GM12878 (cell line): ENCODE data around the gene PRKCQ. TPM values are rescaled to one million over a fixed set of nuclear protein-coding genes. Genes with fewer than 3 reads are reported as not detected.

Experiments
- ASH2L ChIP-seq: fragments of 300-600, 200-600 bp; sonication (generic); IDR thresholded peaks from 2 replicates; pipeline ENCODE4 v1.6.1; 2017; ENCODE audit warnings: low read depth, mild to moderate bottlenecking, borderline replicate concordance
- BACH1 ChIP-seq: fragments of 450-650 bp; IDR thresholded peaks from 2 replicates; pipeline ENCODE4 v1.6.1; 2017; ENCODE audit warnings: mild to moderate bottlenecking, borderline replicate concordance
- CBX5 ChIP-seq: sonication (generic); IDR thresholded peaks from 2 replicates; pipeline ENCODE4 v1.6.1; 2016; ENCODE audit warnings: low read depth, moderate library complexity, mild to moderate bottlenecking, inconsistent platforms
- CEBPB ChIP-seq, 2 experiments: fragments of 150-350 bp in 1 of 2; IDR thresholded peaks; 2 replicates each; pipeline ENCODE4 v1.6.1; 2012 to 2014; ENCODE audit warnings: low read depth in 2 of 2, low read length in 2 of 2, borderline replicate concordance in 1 of 2, inconsistent platforms in 1 of 2
- CHD4 ChIP-seq: fragments of 200-600 bp; sonication (generic); IDR thresholded peaks from 2 replicates; pipeline ENCODE4 v1.6.1; 2016; ENCODE audit warnings: mild to moderate bottlenecking
- EGR1 ChIP-seq, 2 experiments: IDR thresholded peaks; 1 replicate in 1 of 2; 2 replicates in 1 of 2; pipeline ENCODE4 v1.6.1; 2011 to 2012; ENCODE audit warnings: low read depth in 2 of 2, low read length in 2 of 2, borderline replicate concordance in 1 of 2, mild to moderate bottlenecking in 1 of 2, moderate library complexity in 1 of 2
- ESRRA ChIP-seq: IDR thresholded peaks from 2 replicates; pipeline ENCODE4 v1.6.1; 2012; ENCODE audit warnings: mild to moderate bottlenecking, low read length, improper control_type of control experiment
- HCFC1 ChIP-seq: fragments of 150-350 bp; IDR thresholded peaks from 2 replicates; pipeline ENCODE4 v1.6.1; 2014; ENCODE audit warnings: low read length
- HDGF ChIP-seq: fragments of 450-650 bp; IDR thresholded peaks from 2 replicates; pipeline ENCODE4 v1.6.1; 2016; ENCODE audit warnings: antibody characterized with exemption
- IKZF2 ChIP-seq, 2 experiments: fragments of 450-650 bp; IDR thresholded peaks; 2 replicates each; pipeline ENCODE4 v1.6.1; 2017; ENCODE audit warnings: mild to moderate bottlenecking in 2 of 2, moderate library complexity in 2 of 2
- IRF4 ChIP-seq: IDR thresholded peaks from 2 replicates; pipeline ENCODE4 v1.6.1; 2011; ENCODE audit warnings: low read depth, low read length
- JUNB ChIP-seq: IDR thresholded peaks from 2 replicates; pipeline ENCODE4 v1.6.1; 2016; ENCODE audit warnings: antibody characterized with exemption, mild to moderate bottlenecking
- MTA2 ChIP-seq: fragments of 450-650 bp; IDR thresholded peaks from 2 replicates; pipeline ENCODE4 v1.6.1; 2016; ENCODE audit warnings: low read depth, mild to moderate bottlenecking, moderate library complexity
- NFIC ChIP-seq: IDR thresholded peaks from 2 replicates; pipeline ENCODE4 v1.6.1; 2012; ENCODE audit warnings: low read depth, mild to moderate bottlenecking, inconsistent platforms, low read length, moderate library complexity
- NRF1 ChIP-seq: conservative IDR thresholded peaks from 2 replicates; pipeline ENCODE4 v1.6.1; 2011; ENCODE audit warnings: mild to moderate bottlenecking, low read depth, low read length, improper control_type of control experiment
- PAX5 ChIP-seq: IDR thresholded peaks from 2 replicates; pipeline ENCODE4 v1.6.1; 2011; ENCODE audit warnings: low read depth, low read length, borderline replicate concordance
- PAX8 ChIP-seq: fragments of 450-650 bp; IDR thresholded peaks from 2 replicates; pipeline ENCODE4 v1.6.1; 2017; ENCODE audit warnings: mild to moderate bottlenecking, moderate library complexity
- POLR2AphosphoS2 ChIP-seq: IDR thresholded peaks from 2 replicates; pipeline ENCODE4 v1.6.1; 2011; ENCODE audit warnings: low read depth, mild to moderate bottlenecking, low read length, improper control_type of control experiment, moderate library complexity
- POLR2AphosphoS5 ChIP-seq: IDR thresholded peaks from 2 replicates; pipeline ENCODE4 v1.6.1; 2011; ENCODE audit warnings: mild to moderate bottlenecking, low read length, inconsistent platforms
- POU2F2 ChIP-seq: IDR thresholded peaks from 3 replicates; pipeline ENCODE4 v1.6.1; 2011; ENCODE audit warnings: low read depth, mild to moderate bottlenecking, low read length, borderline replicate concordance
- RFX5 ChIP-seq: IDR thresholded peaks from 2 replicates; pipeline ENCODE4 v1.6.1; 2011; ENCODE audit warnings: low read depth, low read length, improper control_type of control experiment
- RUNX3 ChIP-seq: IDR thresholded peaks from 2 replicates; pipeline ENCODE4 v1.6.1; 2012; ENCODE audit warnings: low read length, inconsistent platforms
- SMAD5 ChIP-seq: IDR thresholded peaks from 2 replicates; pipeline ENCODE4 v1.6.1; 2016; ENCODE audit warnings: antibody characterized with exemption, low read depth
- SUZ12 ChIP-seq: fragments of 200-600 bp; sonication (generic); IDR thresholded peaks from one replicate; pipeline ENCODE4 v1.6.1; 2018; ENCODE audit warnings: antibody characterized with exemption, mild to moderate bottlenecking; ENCODE audit not compliant: unreplicated experiment
- TCF7 ChIP-seq: IDR thresholded peaks from 2 replicates; pipeline ENCODE4 v1.6.1; 2014; ENCODE audit warnings: antibody characterized with exemption, borderline replicate concordance
- YY1 ChIP-seq: IDR thresholded peaks from 2 replicates; pipeline ENCODE4 v1.6.1; 2011; ENCODE audit warnings: low read depth, mild to moderate bottlenecking, low read length
- ZNF274 ChIP-seq: IDR thresholded peaks from one replicate; pipeline ENCODE4 v1.8.0; 2011; ENCODE audit not compliant: insufficient read length, insufficient read depth
- polyA plus RNA-seq, 11 experiments: library from polyadenylated mRNA; depleted of rRNA in 4 of 11; unstranded in 6 of 11; stranded (reverse) in 5 of 11; fragments of >200 nt; fragmentation: Nextera tagmentation in 4 of 11; fragmentation: Illumina TruSeq in 1 of 11; extraction: Ambion mirVana in 4 of 11; extraction: Trizol in 1 of 11; gene quantifications; 1 replicate in 1 of 11; 2 replicates in 10 of 11; pipeline versions ENCODE4 v1.2.1 to v1.2.3, GENCODE V29; 2011 to 2016; ENCODE audit warnings: inconsistent platforms in 2 of 11, missing spikeins in 2 of 11, low read depth in 1 of 11
- total RNA-seq, 4 experiments: library from RNA; depleted of rRNA in 3 of 4; stranded (reverse); fragments of >200 nt in 3 of 4; fragmentation: Illumina TruSeq in 1 of 4; extraction: Trizol in 1 of 4; gene quantifications; 2 replicates each; pipeline versions ENCODE4 v1.2.1 to v1.2.3, GENCODE V29; 2013 to 2021
- TF ChIP-seq, protein P1 (sequence below): fragments of 450-650 bp; IDR thresholded peaks from 2 replicates; pipeline ENCODE4 v1.6.1; 2018; ENCODE audit warnings: borderline replicate concordance, mild to moderate bottlenecking; ENCODE audit not compliant: partially characterized antibody
- TF ChIP-seq, protein P2 (sequence below): fragments of 450-650 bp; IDR thresholded peaks from 2 replicates; pipeline ENCODE4 v1.6.1; 2016; ENCODE audit warnings: mild to moderate bottlenecking
- TF ChIP-seq, protein P3 (sequence below): IDR thresholded peaks from 2 replicates; pipeline ENCODE4 v1.6.1; 2012; ENCODE audit warnings: low read depth, low read length, improper control_type of control experiment

PRKCQ gene
- total and polyA plus RNA-seq, 10 of the 15 experiments (the other 5 are each of a cell fraction or from before 2014, with no cell fraction given): 0.26 to 8.9 (median 0.98) TPM

DNA sequence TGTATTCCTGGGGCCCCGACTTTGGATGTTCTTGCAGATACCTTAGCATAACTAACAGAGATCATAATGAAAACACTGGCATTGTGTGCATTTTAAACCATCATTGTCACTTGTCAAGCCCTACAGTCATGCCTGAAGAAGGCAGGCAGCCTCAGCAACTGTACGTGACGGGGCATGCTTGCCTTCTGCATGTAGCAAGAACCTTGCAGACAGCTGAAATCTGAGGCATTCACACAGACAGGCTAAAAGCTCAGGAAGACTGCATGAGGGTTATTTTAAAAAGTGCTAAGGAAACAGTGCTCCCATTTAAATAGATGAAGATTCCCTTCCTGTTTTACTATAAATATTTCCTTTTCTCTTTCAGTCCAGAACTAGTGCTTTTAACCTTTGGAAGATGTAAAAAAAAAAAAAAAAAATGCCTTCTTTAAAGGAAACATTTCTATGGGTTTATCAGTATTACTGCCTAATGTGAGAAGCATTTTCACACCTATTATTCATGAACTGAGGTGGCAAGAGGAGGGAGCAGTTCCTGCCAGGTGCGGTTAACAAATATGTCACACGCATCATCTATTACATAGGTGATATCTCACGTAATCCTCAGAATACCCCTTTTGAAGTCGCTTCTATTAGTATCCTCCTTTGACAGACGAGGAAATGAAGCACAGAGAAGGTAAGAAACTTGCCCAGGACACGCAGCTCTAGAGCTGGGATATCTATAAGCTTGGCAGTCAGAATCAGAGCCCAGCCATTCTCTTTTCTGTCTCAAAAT lies 88.1 kb downstream of the PRKCQ start (continued):
- TF ChIP-seq IRF4 (no peak), CEBPB (IDR thresholded peaks at IDR 0.05; ENCODE audit: borderline replicate concordance in 1 of 2, low read depth in 2 of 2, low read length in 2 of 2) (no peak), NFIC (no peak), EGR1 (IDR thresholded peaks at IDR 0.05; ENCODE audit: borderline replicate concordance in 1 of 2, low read depth in 2 of 2, low read length in 2 of 2) (no peak), BACH1 (peak; percentile 90; the same call in 1 of the 2 replicates), MTA2 (peak; percentile 97), ZNF274 (no peak), NRF1 (no peak), CHD4 (no peak), YY1 (no peak), POLR2AphosphoS5 (no peak), ESRRA (no peak), TCF7 (no peak), PAX8 (no peak), RFX5 (no peak), SUZ12 (no peak), JUNB (no peak), HCFC1 (no peak), POU2F2 (no peak), RUNX3 (no peak), HDGF (no peak), POLR2AphosphoS2 (no peak), SMAD5 (no peak), IKZF2 (IDR thresholded peaks at IDR 0.05) (peak; percentile 86 to 91; a peak in 3 of 4 replicates), ASH2L (no peak), PAX5 (no peak), CBX5 (no peak)
- TF ChIP-seq, protein P1, sequence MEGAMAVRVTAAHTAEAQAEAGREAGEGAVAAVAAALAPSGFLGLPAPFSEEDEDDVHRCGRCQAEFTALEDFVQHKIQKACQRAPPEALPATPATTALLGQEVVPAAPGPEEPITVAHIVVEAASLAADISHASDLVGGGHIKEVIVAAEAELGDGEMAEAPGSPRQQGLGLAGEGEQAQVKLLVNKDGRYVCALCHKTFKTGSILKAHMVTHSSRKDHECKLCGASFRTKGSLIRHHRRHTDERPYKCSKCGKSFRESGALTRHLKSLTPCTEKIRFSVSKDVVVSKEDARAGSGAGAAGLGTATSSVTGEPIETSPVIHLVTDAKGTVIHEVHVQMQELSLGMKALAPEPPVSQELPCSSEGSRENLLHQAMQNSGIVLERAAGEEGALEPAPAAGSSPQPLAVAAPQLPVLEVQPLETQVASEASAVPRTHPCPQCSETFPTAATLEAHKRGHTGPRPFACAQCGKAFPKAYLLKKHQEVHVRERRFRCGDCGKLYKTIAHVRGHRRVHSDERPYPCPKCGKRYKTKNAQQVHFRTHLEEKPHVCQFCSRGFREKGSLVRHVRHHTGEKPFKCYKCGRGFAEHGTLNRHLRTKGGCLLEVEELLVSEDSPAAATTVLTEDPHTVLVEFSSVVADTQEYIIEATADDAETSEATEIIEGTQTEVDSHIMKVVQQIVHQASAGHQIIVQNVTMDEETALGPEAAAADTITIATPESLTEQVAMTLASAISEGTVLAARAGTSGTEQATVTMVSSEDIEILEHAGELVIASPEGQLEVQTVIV: no peak
- TF ChIP-seq, protein P2, sequence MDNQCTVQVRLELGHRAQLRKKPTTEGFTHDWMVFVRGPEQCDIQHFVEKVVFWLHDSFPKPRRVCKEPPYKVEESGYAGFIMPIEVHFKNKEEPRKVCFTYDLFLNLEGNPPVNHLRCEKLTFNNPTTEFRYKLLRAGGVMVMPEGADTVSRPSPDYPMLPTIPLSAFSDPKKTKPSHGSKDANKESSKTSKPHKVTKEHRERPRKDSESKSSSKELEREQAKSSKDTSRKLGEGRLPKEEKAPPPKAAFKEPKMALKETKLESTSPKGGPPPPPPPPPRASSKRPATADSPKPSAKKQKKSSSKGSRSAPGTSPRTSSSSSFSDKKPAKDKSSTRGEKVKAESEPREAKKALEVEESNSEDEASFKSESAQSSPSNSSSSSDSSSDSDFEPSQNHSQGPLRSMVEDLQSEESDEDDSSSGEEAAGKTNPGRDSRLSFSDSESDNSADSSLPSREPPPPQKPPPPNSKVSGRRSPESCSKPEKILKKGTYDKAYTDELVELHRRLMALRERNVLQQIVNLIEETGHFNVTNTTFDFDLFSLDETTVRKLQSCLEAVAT: no peak; the same call in 1 of the 2 replicates
- TF ChIP-seq, protein P3, sequence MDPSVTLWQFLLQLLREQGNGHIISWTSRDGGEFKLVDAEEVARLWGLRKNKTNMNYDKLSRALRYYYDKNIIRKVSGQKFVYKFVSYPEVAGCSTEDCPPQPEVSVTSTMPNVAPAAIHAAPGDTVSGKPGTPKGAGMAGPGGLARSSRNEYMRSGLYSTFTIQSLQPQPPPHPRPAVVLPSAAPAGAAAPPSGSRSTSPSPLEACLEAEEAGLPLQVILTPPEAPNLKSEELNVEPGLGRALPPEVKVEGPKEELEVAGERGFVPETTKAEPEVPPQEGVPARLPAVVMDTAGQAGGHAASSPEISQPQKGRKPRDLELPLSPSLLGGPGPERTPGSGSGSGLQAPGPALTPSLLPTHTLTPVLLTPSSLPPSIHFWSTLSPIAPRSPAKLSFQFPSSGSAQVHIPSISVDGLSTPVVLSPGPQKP: no peak
